PC-3 (cell line): Measurements from ENCODE around the gene ATP2B2. TPM values are rescaled to one million over a fixed set of nuclear protein-coding genes. Genes with fewer than 3 reads are reported as not detected.

Experiments used
- ATAC-seq: fragments of 200-7000 bp; cut with Tn5 transposase; 2 replicates; pipeline ENCODE4 v1.9.1; 2020; ENCODE audit warnings: mild to moderate bottlenecking, moderate library complexity
- BruUV-seq: library from RNA; stranded (reverse); fragments of 400-500 nt; replicated peaks from 2 replicates; lab custom pipeline; 2021; lab: Mats Ljungman, UMichigan
- CTCF ChIA-PET: fragments of 300-600 bp; sonication (Branson Sonifier 250); formaldehyde crosslinking; loops from one replicate; lab custom pipeline; 2022; ENCODE audit warnings: antibody characterized with exemption; lab: Charles Lee
- POLR2A ChIA-PET: fragments of 300-600 bp; sonication (Branson Sonifier 250); formaldehyde crosslinking; loops from one replicate; lab custom pipeline; 2022; ENCODE audit warnings: antibody characterized with exemption; ENCODE audit not compliant: unreplicated experiment; lab: Charles Lee
- DNase-seq: peaks from one replicate; pipeline ENCODE4 v3.0.0-alpha.2; 2015
- H2AFZ ChIP-seq: fragments of 300-600 bp; sonication (generic); 2 replicates; pipeline ENCODE4 v1.6.0; 2016; ENCODE audit warnings: antibody characterized with exemption, low read length
- H3F3A ChIP-seq: fragments of 300-600 bp; sonication (generic); one replicate; pipeline ENCODE4 v1.6.0; 2017; ENCODE audit warnings: antibody characterized with exemption, low read length, control low read depth, mild to moderate bottlenecking; ENCODE audit not compliant: unreplicated experiment
- H3K27ac ChIP-seq: fragments of 300-600 bp; sonication (generic); 2 replicates; pipeline ENCODE4 v1.5.1; 2016; ENCODE audit warnings: mild to moderate bottlenecking, low read length
- H3K27me3 ChIP-seq: fragments of 300-600 bp; sonication (generic); 2 replicates; pipeline ENCODE4 v1.6.1; 2016; ENCODE audit warnings: low read length, mixed read lengths
- H3K36me3 ChIP-seq: fragments of 300-600 bp; sonication (generic); 2 replicates; pipeline ENCODE4 v1.6.1; 2016; ENCODE audit warnings: low read depth, mixed run types, low read length, mixed read lengths
- H3K4me1 ChIP-seq: fragments of 300-600 bp; sonication (generic); 2 replicates; pipeline ENCODE4 v1.5.1; 2016; ENCODE audit warnings: low read length; ENCODE audit not compliant: insufficient read depth
- H3K4me2 ChIP-seq: fragments of 300-600 bp; sonication (generic); 2 replicates; pipeline ENCODE4 v1.6.0; 2016; ENCODE audit warnings: low read length
- H3K4me3 ChIP-seq: fragments of 300-600 bp; sonication (generic); 2 replicates; pipeline ENCODE4 v1.5.1; 2016; ENCODE audit warnings: mild to moderate bottlenecking, low read length, mixed read lengths
- H3K79me2 ChIP-seq: fragments of 300-600 bp; sonication (generic); 2 replicates; pipeline ENCODE4 v1.6.1; 2017; ENCODE audit warnings: low read length, mixed read lengths
- H3K9ac ChIP-seq: fragments of 300-600 bp; sonication (generic); 2 replicates; pipeline ENCODE4 v1.6.0; 2016; ENCODE audit warnings: mild to moderate bottlenecking, low read length
- H3K9me2 ChIP-seq: fragments of 300-600 bp; sonication (generic); replicated peaks from 2 replicates; pipeline ENCODE4 v1.6.1; 2016; ENCODE audit warnings: mixed run types, low read length, mixed read lengths
- H3K9me3 ChIP-seq: fragments of 300-600 bp; sonication (generic); 2 replicates; pipeline ENCODE4 v1.6.1; 2016; ENCODE audit warnings: low read length, mixed read lengths
- H4K20me1 ChIP-seq: fragments of 300-600 bp; sonication (generic); 2 replicates; pipeline ENCODE4 v1.6.1; 2016; ENCODE audit warnings: low read length, mixed read lengths
- CTCF ChIP-seq: fragments of 300-600 bp; sonication (generic); conservative IDR thresholded peaks from 2 replicates; pipeline ENCODE4 v1.5.1; 2017; ENCODE audit warnings: antibody characterized with exemption, low read depth, mild to moderate bottlenecking, low read length
- EZH2 ChIP-seq: fragments of 300-600 bp; sonication (generic); IDR thresholded peaks from one replicate; pipeline ENCODE4 v1.6.1; 2017; ENCODE audit warnings: antibody characterized with exemption, mild to moderate bottlenecking, low read length; ENCODE audit not compliant: unreplicated experiment
- EZH2phosphoT487 ChIP-seq: fragments of 300-600 bp; sonication (generic); IDR thresholded peaks from 2 replicates; pipeline ENCODE4 v1.6.1; 2018; ENCODE audit warnings: mild to moderate bottlenecking, antibody characterized with exemption, low read length, borderline replicate concordance
- intact Hi-C: fragments of 100-400 bp; cut with micrococcal nuclease; formaldehyde crosslinking; loops from 2 replicates; pipeline ENCODE4 v1.9.0; 2023
- total RNA-seq: library from RNA; depleted of rRNA; stranded (reverse); fragments of >200 nt; gene quantifications from 2 replicates; pipeline ENCODE4 v1.2.3, GENCODE V29; 2014

ATP2B2 gene
- total RNA-seq, 1 experiment from 2014 or later, result not detected

DNA sequence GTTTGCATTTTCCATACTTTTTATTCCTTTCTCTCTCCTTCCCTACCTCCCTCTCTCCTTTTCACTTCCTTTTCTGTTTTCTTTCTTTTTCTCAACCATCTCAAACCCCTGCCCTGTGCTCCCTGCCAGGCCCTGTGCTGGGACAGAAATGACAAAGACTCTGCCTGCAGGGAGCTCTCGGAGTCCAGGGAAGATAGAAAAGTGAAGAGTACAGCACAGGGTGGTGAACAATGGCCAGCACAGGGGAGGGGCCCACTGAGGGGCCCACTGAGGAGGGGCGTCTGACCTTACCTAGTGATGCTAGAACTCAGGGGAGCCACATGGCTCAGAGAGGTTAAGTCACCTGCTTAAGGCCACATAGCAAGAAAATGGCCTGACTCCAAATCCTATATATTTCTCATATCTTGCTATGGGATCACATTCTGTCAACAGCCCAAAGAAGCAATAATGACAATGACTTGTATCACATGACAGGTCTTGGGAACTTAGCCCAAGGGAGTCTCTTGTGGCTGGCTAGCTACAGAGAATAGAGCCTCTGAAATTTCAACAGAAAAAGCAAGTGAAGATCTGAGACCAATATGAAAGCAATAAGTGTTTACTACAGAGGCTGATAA is 44.3 kb upstream of the ATP2B2 start:
- no peak for TF ChIP-seq CTCF
- no peak for TF ChIP-seq EZH2phosphoT487
- TF ChIP-seq EZH2, result no peak
- peak; percentile 15 for DNase-seq
- no peaks in the 10 kb centered on the region for H3K9me3 ChIP-seq
- no peak overlapping the region for H3K9ac ChIP-seq
- no peak overlapping the region for H3K4me3 ChIP-seq
- intact Hi-C loops, result no loop called here
- no peaks in the 10 kb centered on the region for H3F3A ChIP-seq
- no peaks in the 10 kb centered on the region for H3K79me2 ChIP-seq
- H4K20me1 ChIP-seq, result no peaks in the 10 kb centered on the region
- no peak for ATAC-seq
- H3K27me3 ChIP-seq, result peaks cover 6% of the 10 kb centered on the region; the same call in 1 of the 2 replicates
- H2AFZ ChIP-seq, result no peak overlapping the region
- H3K9me2 ChIP-seq, result no peaks in the 10 kb centered on the region
- no peak overlapping the region for H3K4me2 ChIP-seq
- ChIA-PET POLR2A (no interaction called here), CTCF (no interaction called here)
- H3K27ac ChIP-seq, result no peak overlapping the region
- H3K36me3 ChIP-seq, result no peaks in the 10 kb centered on the region
- peaks cover 21% of the 10 kb centered on the region for H3K4me1 ChIP-seq
- BruUV-seq, result no TSS peak

DNA sequence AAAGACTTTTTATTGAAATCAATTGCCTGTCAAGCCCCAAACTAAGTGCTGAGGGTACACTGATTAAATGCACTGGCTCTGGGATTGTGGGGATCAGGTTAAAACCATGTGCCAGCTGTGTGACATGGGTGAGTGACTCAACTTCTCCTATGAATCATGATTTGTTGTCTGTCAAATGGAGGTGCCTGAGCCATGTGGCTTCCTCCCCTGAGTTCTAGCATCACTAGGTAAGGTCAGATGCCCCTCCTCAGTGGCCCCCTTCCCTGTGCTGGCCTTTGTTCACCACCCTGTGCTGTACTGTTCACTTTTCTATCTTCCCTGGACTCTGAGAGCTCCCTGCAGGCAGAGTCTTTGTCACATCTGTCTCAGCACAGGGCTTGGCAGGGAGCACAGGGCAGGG is 43.6 kb upstream of the ATP2B2 start:
- no peaks in the 10 kb centered on the region for H3F3A ChIP-seq
- H3K4me1 ChIP-seq, result peaks cover 21% of the 10 kb centered on the region
- H3K27ac ChIP-seq, result no peak overlapping the region
- H2AFZ ChIP-seq, result no peak overlapping the region
- no peaks in the 10 kb centered on the region for H3K9me3 ChIP-seq
- H3K4me2 ChIP-seq, result no peak overlapping the region
- no peak; the same call in 1 of the 2 replicates for ATAC-seq
- no TSS peak for BruUV-seq
- ChIA-PET POLR2A (no interaction called here), CTCF (no interaction called here)
- H3K9me2 ChIP-seq, result no peaks in the 10 kb centered on the region
- DNase-seq, result peak; percentile 64
- H3K36me3 ChIP-seq, result no peaks in the 10 kb centered on the region
- H3K79me2 ChIP-seq, result no peaks in the 10 kb centered on the region
- H4K20me1 ChIP-seq, result no peaks in the 10 kb centered on the region
- intact Hi-C loops, result no loop called here
- TF ChIP-seq EZH2phosphoT487, result no peak
- no peak for TF ChIP-seq CTCF
- TF ChIP-seq EZH2, result no peak
- H3K4me3 ChIP-seq, result no peak overlapping the region
- H3K9ac ChIP-seq, result no peak overlapping the region
- peaks cover 9% of the 10 kb centered on the region; the same call in 1 of the 2 replicates for H3K27me3 ChIP-seq

GRCh38 chr3:10547841-10548783 is 42.7 kb upstream of the ATP2B2 start:
- Histone ChIP-seq H3K9ac (no peak overlapping the region), H4K20me1 (no peaks in the 10 kb centered on the region), H3K27me3 (peaks cover 9% of the 10 kb centered on the region; the same call in 1 of the 2 replicates), H3K9me2 (no peaks in the 10 kb centered on the region), H3K4me3 (no peak overlapping the region), H3K27ac (no peak overlapping the region), H3F3A (no peaks in the 10 kb centered on the region), H3K9me3 (peaks cover 1% of the 10 kb centered on the region; the same call in 1 of the 2 replicates), H3K36me3 (no peaks in the 10 kb centered on the region), H3K79me2 (no peaks in the 10 kb centered on the region), H3K4me2 (no peak overlapping the region), H3K4me1 (peaks cover 21% of the 10 kb centered on the region), H2AFZ (no peak overlapping the region)
- ChIA-PET POLR2A (no interaction called here), CTCF (no interaction called here)
- ATAC-seq (no peak), DNase-seq (no peak)
- TF ChIP-seq EZH2 (no peak), EZH2phosphoT487 (no peak), CTCF (no peak)
- intact Hi-C loops, result no loop called here
- BruUV-seq, result no TSS peak
